Activated T-helper 1 cell treated with Interleukin-2 at 50 U/mL for 16 hours (primary cell): ENCODE results near the gene TEDC2.

Experiments used
- DNase-seq: peaks from one replicate; pipeline ENCODE4 v3.0.0-alpha.2; 2020; ENCODE audit warnings: low read depth

TEDC2 gene

GRCh38 chr16:2496223-2497115 lies 36.6 kb downstream of the TEDC2 start:
- no peak for DNase-seq

GRCh38 chr16:2497116-2497630 lies 37.3 kb downstream of the TEDC2 start:
- no peak for DNase-seq

DNA sequence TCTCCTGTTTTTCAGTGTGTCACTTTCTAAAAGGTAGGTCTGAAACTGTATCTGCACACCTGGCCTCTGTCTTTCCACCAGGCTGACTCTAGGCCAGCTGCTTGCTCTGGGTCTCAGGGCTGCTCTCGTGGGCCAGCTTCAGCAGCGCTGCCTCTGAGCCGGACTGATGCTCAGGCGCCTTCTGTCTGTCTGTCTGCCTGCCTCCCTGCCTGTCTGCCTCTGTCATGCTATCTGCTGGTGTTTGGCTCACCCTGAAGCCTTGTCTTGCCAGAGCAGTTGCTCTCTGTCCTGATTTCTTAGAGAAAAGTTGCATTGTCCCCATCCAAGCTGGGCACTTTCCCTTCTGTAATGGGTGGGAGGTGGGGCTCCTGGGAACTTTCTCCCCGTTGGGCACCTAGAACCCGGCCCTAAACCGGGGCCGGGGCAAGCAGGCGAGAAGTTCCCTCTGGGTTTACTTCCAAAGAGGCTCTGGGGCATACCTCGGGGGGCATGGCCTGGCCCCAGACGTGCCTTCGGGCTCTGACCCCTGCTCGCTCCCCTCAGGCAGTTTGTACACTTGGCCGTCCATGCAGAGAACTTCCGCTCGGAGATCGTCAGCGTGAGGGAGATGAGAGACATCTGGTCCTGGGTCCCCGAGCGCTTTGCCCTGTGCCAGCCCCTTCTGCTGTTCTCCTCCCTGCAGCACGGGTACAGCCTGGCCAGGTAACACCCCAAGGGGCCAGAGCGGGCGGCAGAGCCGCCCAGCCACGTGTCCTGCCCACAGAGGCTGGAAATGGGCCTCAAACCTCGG lies 38.0 kb downstream of the TEDC2 start:
- DNase-seq: no peak

DNA sequence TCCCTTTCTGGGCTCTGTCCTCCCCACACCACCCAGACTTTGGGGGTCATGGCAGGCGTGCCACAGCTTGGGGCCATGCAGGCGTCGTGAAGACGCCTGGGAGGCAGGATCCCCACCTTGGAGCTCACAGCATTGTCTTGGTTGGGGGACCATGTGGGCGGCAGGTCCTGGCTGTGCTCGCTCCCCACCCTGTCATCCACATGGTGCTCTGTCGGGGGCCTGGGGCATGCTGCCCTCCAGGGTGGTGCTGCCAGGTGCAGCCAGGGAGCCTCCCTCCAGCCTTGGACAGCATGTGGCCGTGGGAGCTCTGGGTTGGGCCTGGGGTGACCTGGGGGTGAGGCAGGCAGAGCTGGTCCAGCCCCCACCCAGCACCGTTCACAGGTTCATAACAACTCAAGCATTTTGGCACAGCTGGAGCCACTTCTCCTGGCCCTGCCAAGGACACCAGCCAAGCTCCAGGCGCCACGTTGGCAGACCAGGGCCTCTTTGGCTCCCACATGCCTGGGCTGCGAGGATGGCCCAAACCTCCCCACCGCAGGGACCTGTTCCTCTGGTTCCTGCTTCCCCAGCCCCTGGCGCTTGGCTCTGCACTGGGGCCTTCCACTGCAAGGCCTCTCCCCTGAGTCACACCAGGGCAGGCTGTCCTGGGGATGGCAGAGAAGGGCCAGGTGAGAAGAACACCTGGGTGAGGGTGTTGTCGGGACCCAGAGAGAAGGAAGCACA lies 38.8 kb downstream of the TEDC2 start:
- DNase-seq: no peak

- DNase-seq: no peak
Observed at GRCh38 chr16:2499454-2499853, 39.5 kb downstream of the TEDC2 start.

GRCh38 chr16:2499890-2500429 lies 40.1 kb downstream of the TEDC2 start:
- DNase-seq: no peak

GRCh38 chr16:2500430-2500917 lies 40.6 kb downstream of the TEDC2 start:
- no peak for DNase-seq

DNA sequence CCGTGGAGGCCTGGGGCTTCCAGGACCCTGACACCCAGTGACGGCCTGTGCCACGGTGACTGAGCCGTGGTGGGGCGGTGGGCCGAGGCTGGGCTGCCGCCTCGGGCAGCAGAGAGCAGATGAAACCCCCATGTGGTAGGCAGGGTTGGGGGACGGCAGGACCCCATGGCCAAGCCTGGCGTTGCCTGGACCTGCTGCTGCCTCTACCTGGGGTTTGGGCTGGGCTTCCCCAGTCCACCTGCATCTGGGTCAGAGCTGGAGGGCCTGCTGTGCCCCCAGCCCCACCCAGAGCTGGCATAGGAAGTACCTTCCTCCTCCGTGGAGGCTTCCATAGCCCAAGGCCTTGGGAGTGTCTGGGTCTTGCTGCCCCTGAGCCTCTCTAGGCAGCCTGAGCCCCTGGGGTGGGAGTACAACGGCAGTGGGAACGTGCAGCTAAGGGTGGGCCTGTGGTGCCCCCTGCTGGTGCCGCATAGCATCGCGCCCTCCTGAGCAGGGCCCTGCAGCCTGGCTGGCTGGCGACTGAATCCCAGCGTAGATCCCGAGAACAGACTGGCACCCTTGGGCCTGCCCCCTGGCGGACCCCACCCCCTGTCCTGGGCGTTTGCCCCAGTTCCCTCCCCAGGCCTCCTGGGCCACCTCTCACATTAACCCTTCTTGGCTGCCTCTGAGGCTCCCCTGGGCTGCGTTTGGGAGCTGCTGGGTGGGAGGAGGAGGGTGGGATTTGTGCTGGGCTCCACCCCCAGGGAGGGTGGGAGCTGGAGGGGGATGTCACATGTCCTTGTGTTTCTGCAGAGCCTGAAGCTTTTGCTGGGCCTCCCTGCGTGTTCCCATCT lies 41.2 kb downstream of the TEDC2 start:
- peak; percentile 66 for DNase-seq

GRCh38 chr16:2501946-2502895 lies 42.3 kb downstream of the TEDC2 start:
- DNase-seq: no peak

GRCh38 chr16:2505695-2506094 lies 45.8 kb downstream of the TEDC2 start:
- no peak for DNase-seq

DNA sequence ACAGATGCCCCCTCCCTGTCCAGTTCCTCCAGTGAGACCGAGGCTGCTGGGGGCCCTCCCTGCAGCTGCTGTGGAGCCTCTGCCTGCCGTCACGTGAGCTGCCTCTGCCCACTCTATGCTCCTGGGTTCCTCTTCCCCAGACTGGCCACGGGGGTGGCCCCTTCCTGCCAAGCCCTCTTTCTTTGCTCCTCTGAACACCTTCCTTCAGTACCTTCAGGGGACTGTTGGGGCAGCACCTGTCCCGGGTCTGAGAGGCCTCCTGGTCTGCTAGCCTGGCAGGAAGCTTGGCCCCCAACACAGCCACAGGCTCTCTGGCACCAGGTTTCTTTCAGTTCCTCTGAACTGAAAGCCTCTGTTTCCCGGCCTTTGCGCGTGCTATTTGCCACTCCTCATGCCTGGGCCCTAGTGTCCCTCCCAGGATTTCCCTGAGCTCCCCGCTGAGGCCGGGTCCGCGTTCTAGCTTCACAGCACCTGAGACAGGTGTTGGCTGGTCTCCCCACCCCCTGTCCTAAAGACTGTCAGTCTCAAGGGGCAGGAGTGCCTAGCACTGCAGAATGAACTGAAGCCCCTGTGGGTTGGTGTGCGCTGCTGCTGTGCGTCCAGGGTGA lies 47.2 kb downstream of the TEDC2 start:
- no peak for DNase-seq

- DNase-seq: no peak
Observed at GRCh38 chr16:2507665-2508064, 47.8 kb downstream of the TEDC2 start.

GRCh38 chr16:2508722-2509400 lies 49.0 kb downstream of the TEDC2 start:
- no peak for DNase-seq

- no peak for DNase-seq
Observed at GRCh38 chr16:2511128-2511800, 51.4 kb downstream of the TEDC2 start.

DNA sequence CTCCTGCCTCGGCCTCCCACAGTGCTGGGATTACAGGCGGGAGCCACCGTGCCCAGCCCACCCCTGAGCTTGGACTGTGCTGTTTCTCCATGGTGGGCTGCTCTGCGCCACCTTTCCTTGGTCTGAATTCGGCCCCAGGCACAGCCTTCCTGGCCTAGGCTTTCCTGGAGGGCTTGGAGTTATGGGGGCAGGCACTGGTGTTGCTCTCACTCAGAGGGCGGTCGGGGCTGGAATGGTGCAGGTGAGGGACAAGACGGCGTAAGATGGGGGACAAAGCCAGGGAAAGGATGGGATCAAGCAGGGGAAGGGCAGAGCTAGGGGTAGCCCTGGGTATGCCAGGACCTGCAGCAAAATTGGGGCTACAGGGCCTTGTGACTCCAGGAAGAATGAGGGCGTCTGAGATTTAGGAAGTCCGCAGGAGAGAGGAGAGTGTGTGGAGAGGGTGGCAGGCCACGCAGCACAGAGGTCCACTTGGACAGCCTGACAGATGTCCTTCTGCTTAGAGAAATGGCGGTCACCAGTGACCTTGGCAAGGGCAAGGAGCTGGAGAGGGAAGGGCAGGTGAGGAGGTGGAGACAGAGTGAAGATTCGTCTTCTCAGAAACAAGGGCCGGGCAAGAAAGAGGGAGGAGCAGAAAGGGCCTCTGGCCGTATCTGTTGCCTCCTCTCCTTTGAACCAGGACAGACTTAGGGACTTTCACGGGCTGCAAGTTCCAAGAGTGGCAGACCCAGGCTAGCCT lies 52.3 kb downstream of the TEDC2 start:
- no peak for DNase-seq

GRCh38 chr16:2512735-2513404 lies 53.0 kb downstream of the TEDC2 start:
- DNase-seq: no peak
